Measurements from ENCODE around the gene E4F1.

The E4F1 gene

GRCh38 chr16:2223221-2223941 is at the start of gene E4F1:
Gene E4F1, plus strand, starts transcription at chr16:2223591. Its CDS starts 23 bp downstream, at chr16:2223614.
- ChIA-PET POLR2A (interaction anchor here (1.8 kb wide), 1 partner anchor 9 kb away, joined by 6 read pairs; the partner anchor contains the start of gene PGP), CTCF (no interaction called here)
- DNase-seq (ENCODE audit: low read depth, low spot score): peak; percentile 92
- TF ChIP-seq CTCF (IDR thresholded peaks at IDR 0.05; ENCODE audit: insufficient read depth, low read length, missing control alignments): no peak
- peak within 1 kb of the TSS; percentile 89 for H3K4me3 ChIP-seq (ENCODE audit: low read depth, low read length)

- POLR2A ChIA-PET: interaction anchor here (1.2 kb wide), 1 partner anchor 18 kb away, joined by 3 read pairs; the partner anchor contains the start of gene TRAF7
- DNase-seq (ENCODE audit: low read depth, low spot score): no peak
- no peak overlapping the region for H3K4me3 ChIP-seq (ENCODE audit: low read depth, low read length)
- CTCF ChIA-PET: no interaction called here
- no peak for TF ChIP-seq CTCF (IDR thresholded peaks at IDR 0.05; ENCODE audit: insufficient read depth, low read length, missing control alignments)
Observed at GRCh38 chr16:2173916-2174315, 49.5 kb upstream of the E4F1 start.

- no peak overlapping the region for H3K4me3 ChIP-seq (ENCODE audit: low read depth, low read length)
- ChIA-PET POLR2A (interaction anchor here (1.2 kb wide), 1 partner anchor 19 kb away, joined by 3 read pairs; the partner anchor contains the start of gene TRAF7), CTCF (interaction anchor here (1.2 kb wide), 1 partner anchor 10 kb away, joined by 3 read pairs; no protein-coding TSS in a partner anchor)
- TF ChIP-seq CTCF (IDR thresholded peaks at IDR 0.05; ENCODE audit: insufficient read depth, low read length, missing control alignments): no peak
- no peak for DNase-seq (ENCODE audit: low read depth, low spot score)
Observed at GRCh38 chr16:2174396-2175131, 48.8 kb upstream of the E4F1 start.

GRCh38 chr16:2175454-2175853 is 47.9 kb upstream of the E4F1 start:
- no peak for DNase-seq (ENCODE audit: low read depth, low spot score)
- no peak for TF ChIP-seq CTCF (IDR thresholded peaks at IDR 0.05; ENCODE audit: insufficient read depth, low read length, missing control alignments)
- ChIA-PET POLR2A (no interaction called here), CTCF (interaction anchor here (1.2 kb wide), 1 partner anchor 10 kb away, joined by 3 read pairs; no protein-coding TSS in a partner anchor)
- no peak overlapping the region for H3K4me3 ChIP-seq (ENCODE audit: low read depth, low read length)

- no peak for TF ChIP-seq CTCF (IDR thresholded peaks at IDR 0.05; ENCODE audit: insufficient read depth, low read length, missing control alignments)
- POLR2A ChIA-PET: no interaction called here
Observed at GRCh38 chr16:2176047-2176446, 47.3 kb upstream of the E4F1 start.

GRCh38 chr16:2177101-2177500 is 46.3 kb upstream of the E4F1 start:
- CTCF ChIA-PET: no interaction called here
- POLR2A ChIA-PET: no interaction called here
- no peak for TF ChIP-seq CTCF (IDR thresholded peaks at IDR 0.05; ENCODE audit: insufficient read depth, low read length, missing control alignments)

More at GRCh38 chr16:2176047-2176446, 47.3 kb upstream of the E4F1 start:
- DNase-seq (ENCODE audit: low read depth, low spot score): no peak
- H3K4me3 ChIP-seq (ENCODE audit: low read depth, low read length): no peak overlapping the region
- CTCF ChIA-PET: no interaction called here

More at GRCh38 chr16:2177101-2177500, 46.3 kb upstream of the E4F1 start:
- no peak overlapping the region for H3K4me3 ChIP-seq (ENCODE audit: low read depth, low read length)
- no peak for DNase-seq (ENCODE audit: low read depth, low spot score)
